T47D (cell line): ENCODE measurements around the gene DCTN4.

Experiments
- DNase-seq, 2 experiments: peaks; one replicate each; pipeline versions ENCODE4 v3.0.0 to v3.0.0-alpha.2; 2011 to 2012; ENCODE audit warnings: low read depth in 1 of 2, low spot score in 1 of 2
- JUND ChIP-seq: IDR thresholded peaks from 2 replicates; pipeline ENCODE4 v1.6.1; 2012; ENCODE audit warnings: low read depth
- in situ Hi-C: cut with HindIII; loops from 2 replicates; pipeline ENCODE4 v1.10.0; 2016; ENCODE audit warnings: low sequenced_read_pairs, low pct_unique_long_range_greater_than_20kb

Gene DCTN4

DNA sequence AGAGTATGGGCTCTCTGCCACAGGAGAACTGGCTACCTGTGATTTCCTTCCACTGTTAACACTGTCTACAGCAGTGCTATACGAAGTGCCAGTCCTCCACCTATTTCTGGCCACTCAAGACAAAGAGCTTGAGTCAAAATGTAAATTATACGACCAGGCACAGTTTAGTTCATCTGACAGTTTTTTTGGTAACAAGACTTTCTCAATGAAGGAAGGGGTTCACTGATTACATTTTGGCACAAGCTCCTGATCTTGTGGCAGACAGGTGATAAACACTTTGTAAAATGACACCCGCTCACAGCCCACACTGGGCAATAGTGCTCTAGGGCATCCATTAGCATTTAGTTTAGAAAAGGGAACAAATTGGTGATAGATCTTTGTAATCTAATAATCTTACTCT, 66.5 kb downstream of the DCTN4 start:
- in situ Hi-C loops = no loop called here
- no peak for DNase-seq
- no peak for TF ChIP-seq JUND

- DNase-seq = no peak
- TF ChIP-seq JUND = no peak
- in situ Hi-C loops = no loop called here
Observed at GRCh38 chr5:150690760-150691159, 68.1 kb downstream of the DCTN4 start.

DNA sequence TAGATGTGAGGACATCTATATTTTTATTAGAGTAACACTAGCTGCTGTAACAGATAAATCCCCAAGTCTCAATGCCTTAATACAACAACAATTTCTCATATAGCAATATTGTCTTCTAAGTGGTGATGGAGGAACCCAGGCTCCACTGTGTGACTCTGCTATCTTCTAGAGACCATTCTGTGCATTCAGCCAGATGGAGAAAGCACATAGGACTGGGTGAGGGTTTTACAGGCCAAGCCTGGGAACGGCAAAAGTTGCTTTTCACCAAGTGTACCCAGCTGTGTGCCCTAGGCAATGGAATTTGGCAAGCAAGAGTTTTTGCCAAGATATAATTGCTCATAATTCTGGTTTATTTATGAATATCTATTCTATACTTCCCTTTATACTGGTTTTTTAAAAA, 69.7 kb downstream of the DCTN4 start:
- TF ChIP-seq JUND = no peak
- in situ Hi-C loops = no loop called here
- DNase-seq = peak in 1 of 2 experiments; percentile 38

GRCh38 chr5:150676578-150676977, 82.2 kb downstream of the DCTN4 start:
- in situ Hi-C loops = no loop called here
- no peak for TF ChIP-seq JUND
- no peak for DNase-seq

GRCh38 chr5:150675069-150675468, 83.7 kb downstream of the DCTN4 start:
- in situ Hi-C loops = no loop called here
- DNase-seq = no peak
- no peak for TF ChIP-seq JUND

DNA sequence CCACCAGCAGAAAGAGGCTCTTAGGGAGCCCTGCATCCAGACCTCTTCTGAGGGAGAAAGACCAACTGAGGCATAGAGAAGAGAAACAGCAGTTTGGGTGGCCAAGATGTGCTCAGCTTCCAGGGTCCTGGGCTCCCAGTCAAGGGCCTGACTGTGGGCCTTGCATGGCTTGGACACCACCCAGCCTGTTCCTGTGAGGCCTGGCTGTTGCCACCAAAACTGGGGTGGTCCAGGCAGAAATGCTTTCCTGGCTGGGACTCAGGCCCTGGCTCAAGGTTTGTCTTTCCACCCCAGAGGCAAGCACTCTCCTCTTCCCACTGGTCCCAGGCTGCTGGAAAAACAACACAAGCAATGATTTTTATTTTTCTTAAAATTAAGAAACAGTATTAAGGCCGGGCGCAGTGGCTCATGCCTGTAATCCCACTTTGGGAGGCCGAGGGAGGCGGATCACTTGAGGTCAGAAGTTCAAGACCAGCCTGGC, 84.4 kb downstream of the DCTN4 start:
- in situ Hi-C loops = no loop called here

DNA sequence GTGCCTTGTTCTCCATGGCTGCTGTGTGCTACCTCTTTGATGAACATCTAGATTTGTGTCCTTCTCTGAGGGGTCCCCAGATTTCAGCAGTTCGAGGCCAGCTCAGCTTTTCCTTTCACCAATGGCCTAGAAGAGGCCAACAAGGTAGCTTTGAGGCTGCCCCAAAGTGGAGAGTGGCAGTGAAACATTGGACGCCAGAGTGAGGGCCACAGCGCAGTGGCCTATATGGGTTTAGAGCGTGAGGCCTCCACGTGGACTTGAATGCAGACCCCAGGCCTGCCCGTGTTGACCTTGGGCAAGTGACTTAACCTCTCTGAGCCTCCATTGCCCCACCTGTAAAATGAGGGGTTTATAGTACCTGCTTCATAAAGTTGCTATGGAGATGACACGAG, 85.9 kb downstream of the DCTN4 start:
- TF ChIP-seq JUND = no peak
- in situ Hi-C loops = no loop called here
- DNase-seq = no peak

More for the DNA sequence above, 84.4 kb downstream of the DCTN4 start:
- DNase-seq = no peak
- no peak for TF ChIP-seq JUND

DNA sequence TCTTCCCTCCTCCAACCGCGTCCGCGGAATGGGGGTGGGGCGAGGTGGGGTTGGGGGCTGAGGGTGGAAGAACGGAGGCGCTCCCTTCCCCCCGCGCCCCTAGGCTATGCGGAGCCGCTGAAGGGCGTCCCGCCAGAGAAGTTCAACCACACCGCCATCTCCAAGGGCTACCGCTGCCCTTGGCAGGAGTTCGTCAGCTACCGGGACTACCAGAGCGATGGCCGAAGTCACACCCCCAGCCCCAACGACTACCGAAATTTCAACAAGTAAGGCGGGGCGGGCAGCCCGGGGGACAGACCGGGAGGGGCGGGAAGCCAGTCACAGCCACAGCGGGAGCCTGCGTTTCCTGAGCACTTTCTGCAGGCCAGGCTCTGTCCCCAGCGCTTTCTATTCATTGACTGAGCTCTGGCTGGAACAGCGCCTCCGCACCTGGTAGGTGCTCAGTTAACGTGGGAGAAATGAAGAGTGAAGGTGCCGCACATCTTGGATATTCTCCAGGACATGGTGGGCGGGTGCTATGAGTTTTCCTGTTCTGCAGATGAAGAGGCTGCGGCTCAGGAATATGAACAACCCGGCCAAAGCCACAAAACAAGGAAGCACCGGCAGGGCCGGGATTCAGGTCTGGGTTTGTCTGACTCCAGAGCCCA, 86.5 kb downstream of the DCTN4 start:
- in situ Hi-C loops = no loop called here
- DNase-seq = peak; percentile 65 to 73
- no peak for TF ChIP-seq JUND

DNA sequence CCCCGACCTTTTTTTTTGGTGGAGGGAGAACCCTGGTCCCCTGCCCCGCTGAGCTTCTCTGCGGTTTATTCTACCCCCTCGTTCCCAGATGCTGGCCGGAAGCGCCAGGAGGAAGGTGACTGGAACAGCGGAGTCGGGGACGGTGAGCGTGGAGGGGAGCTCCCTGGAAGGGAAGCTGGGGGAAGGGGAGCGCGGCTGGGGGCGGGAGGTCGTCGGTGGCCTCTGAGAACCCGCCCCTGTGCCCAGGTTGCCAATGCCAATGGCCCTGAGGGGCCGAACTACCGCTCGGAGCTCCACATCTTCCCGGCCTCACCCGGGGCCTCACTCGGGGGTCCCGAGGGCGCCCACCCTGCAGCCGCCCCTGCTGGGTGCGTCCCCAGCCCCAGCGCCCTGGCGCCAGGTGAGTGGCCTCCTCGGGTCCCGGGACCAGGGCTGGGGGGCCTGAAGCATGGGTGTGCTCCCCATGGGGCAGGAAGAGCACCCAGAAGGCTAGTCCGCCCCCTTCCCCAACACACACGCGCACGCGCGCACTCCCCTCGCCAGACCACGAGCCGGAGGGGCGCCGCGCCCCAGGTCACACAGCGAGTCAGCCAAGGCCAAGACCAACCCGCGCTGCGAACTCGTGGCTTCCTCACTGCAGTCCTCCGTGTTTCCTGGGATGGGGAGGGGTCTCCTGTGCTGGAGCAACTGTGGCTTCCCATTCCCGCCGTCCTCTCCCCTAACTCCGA, 87.1 kb downstream of the DCTN4 start:
- no peak for DNase-seq
- in situ Hi-C loops = no loop called here
- TF ChIP-seq JUND = no peak

- in situ Hi-C loops = no loop called here
Observed at GRCh38 chr5:150670948-150671310, 87.9 kb downstream of the DCTN4 start.

DNA sequence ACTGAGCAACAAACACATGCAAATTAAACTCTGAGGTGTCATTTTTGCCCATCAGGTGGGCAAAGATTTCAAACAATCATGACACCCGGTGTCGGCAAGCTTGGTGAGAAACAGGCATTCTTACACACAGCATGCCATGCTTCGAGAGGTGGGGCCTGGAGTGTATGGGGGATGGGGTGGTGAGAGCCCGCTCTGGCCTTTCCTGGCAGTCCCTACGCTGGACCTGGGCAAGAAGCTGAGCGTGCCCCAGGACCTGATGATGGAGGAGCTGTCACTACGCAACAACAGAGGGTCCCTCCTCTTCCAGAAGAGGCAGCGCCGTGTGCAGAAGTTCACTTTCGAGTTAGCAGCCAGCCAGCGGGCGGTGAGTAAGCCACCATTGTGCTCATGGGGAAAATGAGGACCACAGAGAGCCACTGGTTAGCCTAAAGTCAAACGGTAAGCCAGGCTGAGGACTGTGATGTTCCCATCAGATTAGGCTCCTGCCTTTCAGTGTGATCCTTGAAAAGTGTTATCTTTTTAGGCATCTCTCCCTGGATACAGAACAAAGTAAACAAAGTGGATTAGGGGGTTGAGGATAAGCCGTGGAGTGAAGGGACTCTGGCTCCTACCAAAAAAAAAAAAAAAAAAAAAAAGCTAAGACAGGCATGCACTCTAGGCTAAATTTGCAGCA, 88.4 kb downstream of the DCTN4 start:
- in situ Hi-C loops = no loop called here
- no peak for DNase-seq
- no peak for TF ChIP-seq JUND

More at GRCh38 chr5:150670948-150671310, 87.9 kb downstream of the DCTN4 start:
- TF ChIP-seq JUND = no peak
- no peak for DNase-seq

DNA sequence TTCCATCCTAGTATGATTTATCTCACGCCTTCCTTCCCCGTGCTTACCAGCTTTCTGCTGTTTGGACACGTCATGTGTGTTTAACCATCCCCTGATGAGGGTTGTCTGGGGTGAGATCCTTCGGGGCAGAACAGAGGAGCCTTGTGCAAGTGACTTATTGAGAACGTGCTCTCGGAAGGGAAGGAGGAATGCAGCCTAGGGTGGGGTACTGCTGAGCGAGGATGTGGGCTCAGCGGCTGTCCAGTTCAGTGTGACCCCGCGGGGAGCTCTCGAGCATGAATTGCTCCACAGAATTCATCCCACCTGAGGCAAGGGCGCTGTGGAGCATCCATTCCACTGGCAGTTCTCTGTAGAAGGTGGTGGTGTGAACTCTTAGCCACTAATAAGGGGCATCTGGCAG, 93.8 kb downstream of the DCTN4 start:
- in situ Hi-C loops = no loop called here
- no peak for TF ChIP-seq JUND
- DNase-seq = no peak

DNA sequence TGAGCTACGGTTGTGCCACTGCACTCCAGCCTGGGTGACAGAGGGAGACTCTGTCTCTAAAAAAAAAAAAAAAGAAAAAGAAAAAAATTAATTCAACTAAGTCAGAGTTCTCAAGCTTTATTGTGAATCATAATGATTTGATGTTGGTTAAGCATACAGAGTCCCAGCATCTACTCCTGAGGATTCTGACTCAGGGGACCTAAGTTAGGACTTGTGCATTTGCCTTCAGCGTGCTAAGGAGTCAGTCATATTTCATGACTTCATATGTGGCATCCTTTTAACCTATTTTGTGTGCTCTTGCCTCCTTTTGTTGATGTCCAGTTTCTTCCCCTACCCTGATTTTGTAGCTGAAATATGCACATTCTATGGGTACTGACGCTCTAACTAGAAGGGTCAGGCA, 94.9 kb downstream of the DCTN4 start:
- in situ Hi-C loops = no loop called here
- no peak for TF ChIP-seq JUND
- no peak for DNase-seq
